Thyroid gland (tissue), 4 donors: ENCODE results near the gene PTCH1. TPM values are rescaled to one million over a fixed set of nuclear protein-coding genes. Genes with fewer than 3 reads are reported as not detected.
A peak's percentile ranks its signal among the peaks of the same experiment; 100 is the strongest.

Experiments
- DNase-seq, 2 donors: peaks; one replicate each; pipeline ENCODE4 v3.0.0-alpha.2; 2019
- H3K27ac ChIP-seq, 3 donors: fragments of 200-600 bp; sonication (generic); 1 replicate in 2 of 3; 2 replicates in 1 of 3; pipeline ENCODE4 v1.5.1; 2016 to 2019; ENCODE audit warnings: mild to moderate bottlenecking in 1 of 3, moderate library complexity in 1 of 3
- H3K27me3 ChIP-seq: fragments of 200-600 bp; sonication (generic); one replicate; pipeline ENCODE4 v1.5.1; 2019
- H3K36me3 ChIP-seq, 2 donors: fragments of 200-600 bp; sonication (generic); one replicate each; pipeline ENCODE4 v1.5.1; 2016 to 2019
- H3K4me1 ChIP-seq, 2 donors: fragments of 200-600 bp; sonication (generic); one replicate each; pipeline ENCODE4 v1.5.1; 2017 to 2019
- H3K4me3 ChIP-seq, 3 donors: fragments of 200-600 bp; sonication (generic); replicated peaks in 1 of 3; 1 replicate in 2 of 3; 2 replicates in 1 of 3; pipeline ENCODE4 v1.5.1; 2016; ENCODE audit warnings: mild to moderate bottlenecking in 1 of 3
- H3K9me3 ChIP-seq: fragments of 200-600 bp; sonication (generic); one replicate; pipeline ENCODE4 v1.5.1; 2017
- CTCF ChIP-seq, 6 experiments: fragments of 200-600 bp in 3 of 6; fragments of 450-650 bp in 3 of 6; sonication (generic) in 3 of 6; IDR thresholded peaks; one replicate each; pipeline ENCODE4 v1.5.1; 2016 to 2019; ENCODE audit warnings: antibody characterized with exemption in 6 of 6, mild to moderate bottlenecking in 2 of 6, inconsistent platforms in 1 of 6, moderate library complexity in 1 of 6
- POLR2A ChIP-seq, 2 donors: fragments of 450-650 bp; IDR thresholded peaks; one replicate each; pipeline ENCODE4 v1.6.1; 2017; ENCODE audit warnings: antibody characterized with exemption in 2 of 2, mild to moderate bottlenecking in 2 of 2, moderate library complexity in 1 of 2
- WGBS, 2 donors: methylation state at CpG; one replicate each; pipeline ENCODE4 v1.1.5; 2017; 5-methylcytosine and 5-hydroxymethylcytosine counted together
- intact Hi-C: fragments of 100-400 bp; cut with DNase I; formaldehyde crosslinking; loops from one replicate; pipeline ENCODE4 v1.15.1; 2023
- total RNA-seq, 4 donors: library from RNA; depleted of rRNA; stranded (reverse); fragments of >200 nt; gene quantifications; one replicate each; pipeline ENCODE4 v1.2.3, GENCODE V29; 2016

The PTCH1 gene
- total RNA-seq, 4 donors from 2014 or later, result 10.7 to 293 (median 16.3) TPM

GRCh38 chr9:95507464-95508241 lies 9.1 kb downstream of the PTCH1 start:
- peak in 1 of 2 donors; percentile 76 for TF ChIP-seq POLR2A (IDR thresholded peaks at IDR 0.05)
- TF ChIP-seq CTCF (IDR thresholded peaks at IDR 0.05), result peak in 1 of 6 experiments; percentile 15
- whole genome bisulfite sequencing, 2 donors, result 1% methylated on average over 36 of the region's 36 CpGs
- peak; percentile 66 to 73 for DNase-seq
- Histone ChIP-seq H3K4me1 (peaks cover 20 to 23% of the 10 kb centered on the region in 2 donors), H3K36me3 (no peaks in the 10 kb centered on the region), H3K9me3 (no peaks in the 10 kb centered on the region), H3K4me3 (peak overlapping the region; percentile 55 to 92 (median 87)), H3K27me3 (no peaks in the 10 kb centered on the region), H3K27ac (peak overlapping the region; percentile 72 to 94 (median 86))
- intact Hi-C loops, result no loop called here

GRCh38 chr9:95506678-95507463 lies 9.9 kb downstream of the PTCH1 start:
- Histone ChIP-seq H3K27me3 (no peaks in the 10 kb centered on the region), H3K36me3 (no peaks in the 10 kb centered on the region), H3K4me1 (peaks cover 21 to 23% of the 10 kb centered on the region in 2 donors), H3K9me3 (no peaks in the 10 kb centered on the region), H3K27ac (peak overlapping the region; percentile 72 to 94 (median 86)), H3K4me3 (peak overlapping the region; percentile 55 to 92 (median 87))
- intact Hi-C loops, result no loop called here
- TF ChIP-seq POLR2A (IDR thresholded peaks at IDR 0.05) (peak; percentile 57 to 80), CTCF (IDR thresholded peaks at IDR 0.05) (no peak)
- peak; percentile 62 to 71 for DNase-seq
- WGBS, 2 donors, result 0% methylated on average over 28 to 50 of the region's 60 CpGs

- 0 to 1% methylated on average over 12 to 15 of the region's 23 CpGs for WGBS, 2 donors
- H3K9me3 ChIP-seq, result no peaks in the 10 kb centered on the region
- no peak for TF ChIP-seq POLR2A (IDR thresholded peaks at IDR 0.05)
- TF ChIP-seq CTCF (IDR thresholded peaks at IDR 0.05), result no peak
Measured at GRCh38 chr9:95506428-95506677, 10.4 kb downstream of the PTCH1 start.

GRCh38 chr9:95505717-95506427 lies 10.9 kb downstream of the PTCH1 start:
- WGBS, 2 donors, result 0 to 1% methylated on average over 24 to 35 of the region's 81 CpGs
- intact Hi-C loops, result no loop called here
- no peaks in the 10 kb centered on the region for H3K9me3 ChIP-seq
- no peaks in the 10 kb centered on the region for H3K36me3 ChIP-seq
- H3K27me3 ChIP-seq, result no peaks in the 10 kb centered on the region
- peaks cover 16 to 22% of the 10 kb centered on the region in 2 donors for H3K4me1 ChIP-seq
- TF ChIP-seq POLR2A (IDR thresholded peaks at IDR 0.05), result peak in 1 of 2 donors; percentile 58
- no peak for TF ChIP-seq CTCF (IDR thresholded peaks at IDR 0.05)
- peak overlapping the region; percentile 72 to 94 (median 86) for H3K27ac ChIP-seq
- DNase-seq, result peak; percentile 73 to 76
- peak overlapping the region; percentile 55 to 92 (median 87) for H3K4me3 ChIP-seq

More at GRCh38 chr9:95506428-95506677, 10.4 kb downstream of the PTCH1 start:
- Histone ChIP-seq H3K36me3 (no peaks in the 10 kb centered on the region), H3K27ac (peak overlapping the region; percentile 72 to 94 (median 86)), H3K4me1 (peaks cover 16 to 22% of the 10 kb centered on the region in 2 donors), H3K27me3 (no peaks in the 10 kb centered on the region), H3K4me3 (peak overlapping the region; percentile 55 to 92 (median 87))
- peak; percentile 40 to 45 for DNase-seq
- intact Hi-C loops, result no loop called here
